OCI-LY3 (cell line): Measurements from ENCODE around the gene RNF187.

Experiments
- CTCF ChIP-seq: fragments of 200-600, 300-600 bp; sonication (generic); IDR thresholded peaks from 2 replicates; pipeline ENCODE4 v1.5.1; 2014; ENCODE audit warnings: antibody characterized with exemption, low read length, low read depth
- EZH2phosphoT487 ChIP-seq: fragments of 200-600 bp; shearing (Covaris generic); IDR thresholded peaks from 2 replicates; pipeline ENCODE4 v1.6.1; 2018; ENCODE audit warnings: antibody characterized with exemption, mixed run types, low read depth

GRCh38 chr1:228463009-228463558 lies 24.1 kb upstream of the RNF187 start:
- TF ChIP-seq CTCF (no peak), EZH2phosphoT487 (no peak)
